IMR-90 (cell line): Measurements from ENCODE around the gene VCL. TPM values are rescaled to one million over a fixed set of nuclear protein-coding genes. Genes with fewer than 3 reads are reported as not detected.

Experiments used
- ATAC-seq: fragments of 200-7000 bp; cut with Tn5 transposase; 2 replicates; pipeline ENCODE4 v1.9.1; 2020; ENCODE audit warnings: low read depth, mild to moderate bottlenecking, moderate library complexity
- BruUV-seq: library from RNA; stranded (reverse); fragments of 400-500 nt; replicated peaks from 2 replicates; lab custom pipeline; 2021; lab: Mats Ljungman, UMichigan
- CTCF ChIA-PET: fragments of 300-600 bp; formaldehyde crosslinking; extraction: SDS; loops from one replicate; lab custom pipeline; 2021; ENCODE audit warnings: antibody characterized with exemption; lab: Yijun Ruan, JAX
- POLR2A ChIA-PET: fragments of 300-600 bp; sonication (Branson Sonifier 250); formaldehyde crosslinking; loops from one replicate; lab custom pipeline; 2022; ENCODE audit warnings: antibody characterized with exemption; ENCODE audit not compliant: unreplicated experiment; lab: Charles Lee
- DNase-seq: peaks from one replicate; pipeline ENCODE4 v3.0.0; 2013
- H2AFZ ChIP-seq: replicated peaks from 2 replicates; pipeline ENCODE3; 2013; ENCODE audit warnings: low read length, mild to moderate bottlenecking; ENCODE audit not compliant: poor library complexity
- H2AK5ac ChIP-seq: 2 replicates; pipeline ENCODE4 v1.6.1; 2013; ENCODE audit warnings: low read depth, low read length, inconsistent platforms
- H2AK9ac ChIP-seq: replicated peaks from 2 replicates; pipeline ENCODE3; 2013; ENCODE audit warnings: mild to moderate bottlenecking, low read depth, low read length, moderate library complexity; ENCODE audit not compliant: poor library complexity
- H2BK120ac ChIP-seq: 2 replicates; pipeline ENCODE4 v1.6.1; 2013; ENCODE audit warnings: low read depth, low read length, inconsistent platforms
- H2BK15ac ChIP-seq: 3 replicates; pipeline ENCODE4 v1.6.1; 2013; ENCODE audit warnings: low read depth, low read length, inconsistent platforms
- H2BK20ac ChIP-seq: 2 replicates; pipeline ENCODE4 v1.6.1; 2013; ENCODE audit warnings: low read depth, mild to moderate bottlenecking, inconsistent platforms, low read length, moderate library complexity
- H2BK5ac ChIP-seq: 2 replicates; pipeline ENCODE4 v1.6.1; 2013; ENCODE audit warnings: mild to moderate bottlenecking, low read depth, low read length, inconsistent platforms; ENCODE audit not compliant: poor library complexity, severe bottlenecking
- H3K14ac ChIP-seq: replicated peaks from 2 replicates; pipeline ENCODE4 v1.6.1; 2013; ENCODE audit warnings: low read depth, low read length, inconsistent platforms
- H3K18ac ChIP-seq: 2 replicates; pipeline ENCODE4 v1.6.1; 2013; ENCODE audit warnings: low read depth, low read length, control low read depth
- H3K23ac ChIP-seq: 2 replicates; pipeline ENCODE4 v1.6.1; 2013; ENCODE audit warnings: low read depth, low read length, inconsistent platforms
- H3K27ac ChIP-seq: 2 replicates; pipeline ENCODE4 v1.5.1; 2013; ENCODE audit warnings: mild to moderate bottlenecking, control low read depth, low read length; ENCODE audit not compliant: insufficient read depth
- H3K27me3 ChIP-seq: 2 replicates; pipeline ENCODE4 v1.6.1; 2013; ENCODE audit warnings: low read length; ENCODE audit not compliant: control insufficient read depth, insufficient read depth
- H3K36me3 ChIP-seq: 2 replicates; pipeline ENCODE4 v1.6.1; 2013; ENCODE audit warnings: low read length, mixed read lengths; ENCODE audit not compliant: control insufficient read depth, insufficient read depth
- H3K4ac ChIP-seq: 2 replicates; pipeline ENCODE4 v1.6.1; 2013; ENCODE audit warnings: low read depth, low read length, inconsistent platforms
- H3K4me1 ChIP-seq: 2 replicates; pipeline ENCODE4 v1.6.1; 2013; ENCODE audit warnings: low read length, mixed read lengths; ENCODE audit not compliant: control insufficient read depth, insufficient read depth
- H3K4me2 ChIP-seq: 2 replicates; pipeline ENCODE4 v1.6.1; 2013; ENCODE audit warnings: low read depth, mild to moderate bottlenecking, control low read depth, low read length, moderate library complexity
- H3K4me3 ChIP-seq: 2 replicates; pipeline ENCODE4 v1.5.1; 2013; ENCODE audit warnings: low read depth, mild to moderate bottlenecking, control low read depth, low read length, moderate library complexity; ENCODE audit not compliant: insufficient read depth
- H3K56ac ChIP-seq: 2 replicates; pipeline ENCODE4 v1.6.1; 2013; ENCODE audit warnings: low read length, inconsistent platforms; ENCODE audit not compliant: insufficient read depth; ENCODE audit errors: extremely low read depth
- H3K79me1 ChIP-seq, 2 experiments: 2 replicates each; pipeline ENCODE4 v1.6.1; 2013; ENCODE audit warnings: low read length in 2 of 2, inconsistent platforms in 1 of 2, low read depth in 1 of 2
- H3K9ac ChIP-seq: 2 replicates; pipeline ENCODE4 v1.6.1; 2013; ENCODE audit warnings: low read depth, low read length, control low read depth
- H3K9me1 ChIP-seq: 2 replicates; pipeline ENCODE4 v1.6.1; 2013; ENCODE audit warnings: low read length, inconsistent platforms; ENCODE audit not compliant: insufficient read depth
- H3K9me3 ChIP-seq: 2 replicates; pipeline ENCODE4 v1.6.1; 2013; ENCODE audit warnings: low read length; ENCODE audit not compliant: control insufficient read depth, insufficient read depth
- H4K20me1 ChIP-seq: 2 replicates; pipeline ENCODE4 v1.6.1; 2013; ENCODE audit warnings: low read length, inconsistent platforms; ENCODE audit not compliant: insufficient read depth
- H4K5ac ChIP-seq: 2 replicates; pipeline ENCODE4 v1.6.1; 2013; ENCODE audit warnings: mild to moderate bottlenecking, low read depth, low read length, control low read depth
- H4K8ac ChIP-seq, 2 experiments: 2 replicates each; pipeline ENCODE4 v1.6.1; 2013; ENCODE audit warnings: low read depth in 2 of 2, low read length in 2 of 2, control low read depth in 1 of 2, inconsistent platforms in 1 of 2
- H4K91ac ChIP-seq: 2 replicates; pipeline ENCODE4 v1.6.1; 2013; ENCODE audit warnings: low read depth, low read length, inconsistent platforms; ENCODE audit not compliant: insufficient read depth
- BHLHE40 ChIP-seq: fragments of 150-350 bp; IDR thresholded peaks from 2 replicates; pipeline ENCODE4 v1.6.1; 2016; ENCODE audit warnings: mild to moderate bottlenecking, low read depth, low read length
- CHD1 ChIP-seq: IDR thresholded peaks from 2 replicates; pipeline ENCODE4 v1.6.1; 2012; ENCODE audit warnings: low read depth, low read length, improper control_type of control experiment
- FOS ChIP-seq: fragments of 150-350 bp; IDR thresholded peaks from 2 replicates; pipeline ENCODE4 v1.6.1; 2016; ENCODE audit warnings: low read depth, low read length
- MAFK ChIP-seq: IDR thresholded peaks from 2 replicates; pipeline ENCODE4 v1.6.1; 2012; ENCODE audit warnings: low read depth, low read length, improper control_type of control experiment
- RAD21 ChIP-seq: IDR thresholded peaks from 2 replicates; pipeline ENCODE4 v1.6.1; 2012; ENCODE audit warnings: low read length, improper control_type of control experiment
- RCOR1 ChIP-seq: IDR thresholded peaks from 2 replicates; pipeline ENCODE4 v1.6.1; 2012; ENCODE audit warnings: mild to moderate bottlenecking, low read length, improper control_type of control experiment; ENCODE audit not compliant: insufficient replicate concordance
- RFX5 ChIP-seq: IDR thresholded peaks from 2 replicates; pipeline ENCODE4 v1.8.0; 2012; ENCODE audit warnings: low read depth, mild to moderate bottlenecking, low read length, moderate library complexity
- SMC3 ChIP-seq: fragments of 150-350 bp; IDR thresholded peaks from 2 replicates; pipeline ENCODE4 v1.6.1; 2016; ENCODE audit warnings: low read depth, mild to moderate bottlenecking, antibody characterized with exemption, low read length, moderate library complexity
- WGBS, 2 experiments: methylation state at CpG; one replicate each; pipeline versions ENCODE4 v1.1.5 to v1.1.7; 2013; ENCODE audit warnings: missing lambda C conversion rate in 2 of 2; ENCODE audit not compliant: insufficient read length in 1 of 2; ENCODE audit errors: extremely low coverage in 2 of 2; 5-methylcytosine and 5-hydroxymethylcytosine counted together
- dilution Hi-C: fragments of 300-500 bp; cut with HindIII; formaldehyde crosslinking; loops from one replicate; pipeline ENCODE4 v1.14.3; 2018; ENCODE audit warnings: low sequenced_read_pairs; ENCODE audit not compliant: unreplicated experiment
- in situ Hi-C: fragments of 300-500 bp; cut with MboI; formaldehyde crosslinking; loops from 3 replicates; pipeline ENCODE4 v1.14.3; 2019; ENCODE audit warnings: low sequenced_read_pairs, inconsistent platforms, mixed read lengths
- intact Hi-C: fragments of 100-400 bp; cut with micrococcal nuclease; formaldehyde crosslinking; loops from 2 replicates; pipeline ENCODE4 v1.10.0; 2022
- polyA plus RNA-seq, 3 experiments: library from polyadenylated mRNA; depleted of rRNA; stranded (reverse); fragments of >200 nt; gene quantifications; 2 replicates each; pipeline ENCODE4 v1.2.3, GENCODE V29; 2012; ENCODE audit warnings: low replicate concordance in 1 of 3
- total RNA-seq: library from RNA; depleted of rRNA; stranded (reverse); fragments of >200 nt; gene quantifications from 2 replicates; pipeline ENCODE4 v1.2.3, GENCODE V29; 2012

The VCL gene
- total and polyA plus RNA-seq, 2 of the 4 experiments (the other 2 are of a cell fraction): 227 to 283 TPM

DNA sequence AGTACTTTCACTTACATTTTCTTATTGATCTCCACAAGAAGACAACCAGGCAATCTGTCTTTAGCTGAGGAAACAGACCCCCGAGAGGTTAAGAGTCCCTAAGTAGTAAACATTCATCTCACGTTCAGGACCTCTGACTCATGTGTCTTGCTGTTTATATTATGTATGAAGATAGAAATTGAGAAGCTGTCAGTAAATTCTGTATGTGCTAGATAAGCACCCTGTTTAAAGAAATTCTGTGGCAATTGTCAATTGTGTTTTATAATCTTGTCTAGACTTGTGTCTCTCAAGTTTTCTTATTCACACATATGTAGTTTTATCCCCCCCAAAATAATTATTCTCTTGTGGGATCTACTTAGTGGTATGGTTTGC, 167.6 kb downstream of the VCL start:
- H3K9me3 ChIP-seq: no peaks in the 10 kb centered on the region
- no peak overlapping the region for H4K91ac ChIP-seq
- no TSS peak for BruUV-seq
- TF ChIP-seq BHLHE40: peak; percentile 57; the same call in 1 of the 2 replicates
- no peak for TF ChIP-seq MAFK
- no peak for TF ChIP-seq SMC3
- TF ChIP-seq RCOR1: no peak
- no peak for TF ChIP-seq RAD21
- no peak for TF ChIP-seq RFX5
- TF ChIP-seq FOS: peak; percentile 23; the same call in 1 of the 2 replicates
- no peak for TF ChIP-seq CHD1
- no peak overlapping the region for H3K4me3 ChIP-seq
- H3K9me1 ChIP-seq: peaks cover 6% of the 10 kb centered on the region; the same call in 1 of the 2 replicates
- in situ Hi-C loops: no loop called here
- DNase-seq: peak; percentile 39
- H2AK9ac ChIP-seq: no peak overlapping the region
- no peak overlapping the region for H2BK5ac ChIP-seq
- peak overlapping the region; percentile 70 for H3K4me2 ChIP-seq
- no peaks in the 10 kb centered on the region for H4K20me1 ChIP-seq
- H2AFZ ChIP-seq: no peak overlapping the region
- H3K79me1 ChIP-seq: peaks cover 9 to 15% of the 10 kb centered on the region in 2 experiments; a peak in 3 of 4 replicates
- H3K27ac ChIP-seq: no peak overlapping the region
- H3K9ac ChIP-seq: no peak overlapping the region
- peak; percentile 47 for ATAC-seq
- no peak overlapping the region for H4K8ac ChIP-seq
- peaks cover 4% of the 10 kb centered on the region; the same call in 1 of the 2 replicates for H3K4me1 ChIP-seq
- dilution Hi-C loops: no loop called here
- ChIA-PET POLR2A (no interaction called here), CTCF (no interaction called here)
- no peak overlapping the region for H2BK20ac ChIP-seq
- no peak overlapping the region for H3K14ac ChIP-seq
- no CpG with 5 or more reads among the region's 2 CpGs for WGBS, 2 experiments
- no peak overlapping the region for H2BK120ac ChIP-seq
- no peak overlapping the region for H2BK15ac ChIP-seq
- no peak overlapping the region for H4K5ac ChIP-seq
- H3K36me3 ChIP-seq: no peaks in the 10 kb centered on the region
- H3K23ac ChIP-seq: no peak overlapping the region
- H3K56ac ChIP-seq: no peak overlapping the region
- H3K27me3 ChIP-seq: no peaks in the 10 kb centered on the region
- no peak overlapping the region for H3K18ac ChIP-seq
- no peak overlapping the region for H2AK5ac ChIP-seq
- no peak overlapping the region for H3K4ac ChIP-seq
- intact Hi-C loops: no loop called here
